SK-N-SH (cell line): ENCODE data around the gene IRGQ. TPM values are rescaled to one million over a fixed set of nuclear protein-coding genes. Genes with fewer than 3 reads are reported as not detected.
A peak's percentile ranks its signal among the peaks of the same experiment; 100 is the strongest.

ENCODE experiments used
- CTCF ChIA-PET: fragments of 300-600, 350-600 bp; formaldehyde crosslinking; extraction: SDS; loops from one replicate; lab custom pipeline; 2021; lab: Yijun Ruan, JAX
- POLR2A ChIA-PET: fragments of 350-600 bp; sonication (Branson Sonifier 250); formaldehyde crosslinking; extraction: SDS; loops from one replicate; lab custom pipeline; 2020; ENCODE audit warnings: antibody characterized with exemption, inconsistent platforms; lab: Yijun Ruan, JAX
- DNase-seq: peaks from one replicate; pipeline ENCODE4 v3.0.0; 2012
- H2AFZ ChIP-seq: fragments of 200-600 bp; sonication (generic); 2 replicates; pipeline ENCODE4 v1.8.1; 2016; ENCODE audit warnings: antibody characterized with exemption, mild to moderate bottlenecking, low read depth
- H3F3A ChIP-seq: fragments of 200-600 bp; sonication (generic); replicated peaks from 2 replicates; pipeline ENCODE3; 2016; ENCODE audit warnings: antibody characterized with exemption, mild to moderate bottlenecking; ENCODE audit not compliant: insufficient read depth
- H3K27ac ChIP-seq, 2 experiments: fragments of 200-500 bp in 1 of 2; fragments of 200-600 bp in 1 of 2; sonication (Bioruptor generic) in 1 of 2; sonication (generic), shearing (Covaris generic) in 1 of 2; 2 replicates each; pipeline versions ENCODE4 v1.5.1 to v1.6.1; 2014 to 2016; ENCODE audit warnings: low read depth in 2 of 2, inconsistent platforms in 1 of 2, low read length in 1 of 2, mild to moderate bottlenecking in 1 of 2, mixed read lengths in 1 of 2
- H3K27me3 ChIP-seq: fragments of 200-600 bp; sonication (generic), shearing (Covaris generic); 2 replicates; pipeline ENCODE4 v1.6.1; 2016; ENCODE audit warnings: mixed run types; ENCODE audit not compliant: insufficient read depth
- H3K36me3 ChIP-seq, 2 experiments: fragments of 200-500 bp in 1 of 2; fragments of 200-600 bp in 1 of 2; sonication (Bioruptor generic) in 1 of 2; sonication (generic) in 1 of 2; replicated peaks in 1 of 2; 2 replicates each; pipeline versions ENCODE3 to v1.5.1; 2014 to 2016; ENCODE audit warnings: low read length in 1 of 2, mild to moderate bottlenecking in 1 of 2; ENCODE audit not compliant: insufficient read depth in 2 of 2, control insufficient read depth in 1 of 2
- H3K4me1 ChIP-seq, 2 experiments: fragments of 200-500 bp in 1 of 2; fragments of 200-600 bp in 1 of 2; sonication (Bioruptor generic) in 1 of 2; sonication (generic), shearing (Covaris generic) in 1 of 2; 2 replicates each; pipeline versions ENCODE4 v1.5.1 to v1.6.1; 2014 to 2016; ENCODE audit warnings: low read depth in 1 of 2, low read length in 1 of 2, mixed run types in 1 of 2; ENCODE audit not compliant: insufficient read depth in 2 of 2, control insufficient read depth in 1 of 2
- H3K4me2 ChIP-seq: fragments of 200-600 bp; sonication (generic), shearing (Covaris generic); 2 replicates; pipeline ENCODE4 v1.6.1; 2017; ENCODE audit warnings: mixed run types
- H3K4me3 ChIP-seq, 2 experiments: fragments of 200-500 bp in 1 of 2; fragments of 200-600 bp in 1 of 2; sonication (Bioruptor generic) in 1 of 2; sonication (generic), shearing (Covaris generic) in 1 of 2; 2 replicates each; pipeline versions ENCODE4 v1.5.1 to v1.8.1; 2014 to 2016; ENCODE audit warnings: low read depth in 2 of 2, inconsistent platforms in 1 of 2, low read length in 1 of 2, mild to moderate bottlenecking in 1 of 2, mixed read lengths in 1 of 2, moderate library complexity in 1 of 2
- H3K79me2 ChIP-seq: fragments of 200-600 bp; sonication (generic); 2 replicates; pipeline ENCODE4 v1.8.1; 2017; ENCODE audit warnings: mild to moderate bottlenecking; ENCODE audit not compliant: insufficient read depth
- H3K9ac ChIP-seq: fragments of 200-600 bp; sonication (generic); 2 replicates; pipeline ENCODE4 v1.6.1; 2017; ENCODE audit warnings: mixed run types
- H3K9me2 ChIP-seq: fragments of 200-600 bp; sonication (generic); 2 replicates; pipeline ENCODE4 v1.6.1; 2017; ENCODE audit warnings: mixed run types
- H3K9me3 ChIP-seq: fragments of 200-600 bp; sonication (generic); 2 replicates; pipeline ENCODE4 v1.6.1; 2017; ENCODE audit warnings: mixed run types, mild to moderate bottlenecking, moderate library complexity
- H4K20me1 ChIP-seq: fragments of 200-600 bp; sonication (generic); 2 replicates; pipeline ENCODE4 v1.6.1; 2017; ENCODE audit warnings: mild to moderate bottlenecking, mixed run types; ENCODE audit not compliant: insufficient read depth
- CTCF ChIP-seq: fragments of 200-600 bp; sonication (generic); IDR thresholded peaks from 2 replicates; pipeline ENCODE4 v1.6.1; 2017; ENCODE audit warnings: antibody characterized with exemption, mild to moderate bottlenecking, moderate library complexity
- FOSL2 ChIP-seq: IDR thresholded peaks from 2 replicates; pipeline ENCODE4 v1.4.0; 2012; ENCODE audit warnings: low read depth, mild to moderate bottlenecking, moderate library complexity, borderline replicate concordance
- MEF2A ChIP-seq: IDR thresholded peaks from 2 replicates; pipeline ENCODE4 v1.4.0; 2012; ENCODE audit warnings: low read depth, borderline replicate concordance
- MXI1 ChIP-seq: IDR thresholded peaks from 2 replicates; pipeline ENCODE4 v1.6.1; 2012; ENCODE audit warnings: mild to moderate bottlenecking, low read depth, low read length, improper control_type of control experiment
- NFIC ChIP-seq: IDR thresholded peaks from 2 replicates; pipeline ENCODE4 v1.4.0; 2012; ENCODE audit warnings: borderline replicate concordance
- POLR2AphosphoS5 ChIP-seq: IDR thresholded peaks from 2 replicates; pipeline ENCODE4 v1.6.1; 2012; ENCODE audit warnings: low read depth, low read length
- RAD21 ChIP-seq: IDR thresholded peaks from 2 replicates; pipeline ENCODE4 v1.6.1; 2012; ENCODE audit warnings: mild to moderate bottlenecking, low read length
- SIN3A ChIP-seq: IDR thresholded peaks from 2 replicates; pipeline ENCODE4 v1.6.1; 2012; ENCODE audit warnings: low read depth, mild to moderate bottlenecking, low read length, moderate library complexity, borderline replicate concordance
- SMC3 ChIP-seq: IDR thresholded peaks from 2 replicates; pipeline ENCODE4 v1.6.1; 2012; ENCODE audit warnings: low read depth, low read length, improper control_type of control experiment
- TAF1 ChIP-seq: IDR thresholded peaks from 2 replicates; pipeline ENCODE4 v1.6.1; 2012; ENCODE audit warnings: low read depth, mild to moderate bottlenecking, low read length, moderate library complexity, borderline replicate concordance
- TCF12 ChIP-seq: IDR thresholded peaks from 2 replicates; pipeline ENCODE4 v1.4.0; 2012
- USF2 ChIP-seq: fragments of 150-350 bp; IDR thresholded peaks from 2 replicates; pipeline ENCODE4 v1.6.1; 2017; ENCODE audit warnings: antibody characterized with exemption, low read length, low read depth, borderline replicate concordance
- WGBS: methylation state at CpG from one replicate; pipeline ENCODE4 v1.1.6; 2017; ENCODE audit warnings: low lambda C conversion rate; 5-methylcytosine and 5-hydroxymethylcytosine counted together
- polyA plus RNA-seq, 3 experiments: library from polyadenylated mRNA; depleted of rRNA; stranded (reverse); fragments of >200 nt; gene quantifications; 2 replicates each; pipeline ENCODE4 v1.2.3, GENCODE V29; 2012

IRGQ gene
- polyA plus RNA-seq, 1 of the 3 experiments (the other 2 are of a cell fraction), result 8.4 TPM

GRCh38 chr19:43620061-43621001 is 24.4 kb upstream of the IRGQ start:
- Histone ChIP-seq H3K27me3 (no peaks in the 10 kb centered on the region), H3K9me2 (no peaks in the 10 kb centered on the region), H3K4me1 (peaks cover 7 to 12% of the 10 kb centered on the region in 2 experiments; a peak in 2 of 4 replicates), H3K27ac (peak overlapping the region; percentile 74 to 98), H4K20me1 (no peaks in the 10 kb centered on the region), H3K9ac (peak overlapping the region; percentile 86), H3F3A (peaks cover 4% of the 10 kb centered on the region), H3K79me2 (peaks cover 38% of the 10 kb centered on the region), H3K36me3 (peaks cover 0 to 3% of the 10 kb centered on the region in 2 experiments), H2AFZ (peak overlapping the region; percentile 88; the same call in 1 of the 2 replicates), H3K9me3 (no peaks in the 10 kb centered on the region), H3K4me3 (peak overlapping the region; percentile 68 to 72), H3K4me2 (peak overlapping the region; percentile 87)
- WGBS, result 60% methylated on average over 23 of the region's 23 CpGs
- POLR2A ChIA-PET, result interaction anchor here (1.1 kb wide), 1 partner anchor 48 kb away, joined by 5 read pairs; no protein-coding TSS in a partner anchor
- no peak for DNase-seq
- CTCF ChIA-PET, result interaction anchor here (0.6 to 2.5 kb wide), 2 partner anchors 65 to 1154 kb away, joined by 3 to 7 read pairs; no protein-coding TSS in a partner anchor
- TF ChIP-seq TCF12 (no peak), SIN3A (no peak), MEF2A (no peak), POLR2AphosphoS5 (no peak), SMC3 (no peak), NFIC (no peak), CTCF (no peak), USF2 (no peak), FOSL2 (no peak), MXI1 (no peak), TAF1 (no peak), RAD21 (no peak)
